Pancreas (tissue), 10 donors: ENCODE data around the gene ATG4C. TPM values are rescaled to one million over a fixed set of nuclear protein-coding genes. Genes with fewer than 3 reads are reported as not detected.
A peak's percentile ranks its signal among the peaks of the same experiment; 100 is the strongest.
"Not testable (repeated sequence)": the region's sequence is repeated elsewhere in the genome, so short reads cannot be mapped to it uniquely, and the experiment has no call there.

Experiments used
- ATAC-seq, 4 donors: fragments of 200-7000 bp; cut with Tn5 transposase; one replicate each; pipeline versions ENCODE4 v1.8.0 to v1.9.1; 2020; ENCODE audit warnings: mild to moderate bottlenecking in 4 of 4, moderate library complexity in 4 of 4
- DNase-seq, 6 donors: peaks; one replicate each; pipeline ENCODE4 v3.0.0-alpha.2; 2020
- FAIRE-seq: peaks from 2 replicates; lab custom pipeline; 2012; peaks lifted over from hg19 to GRCh38; lab: Jason Lieb, UNC
- H3K27ac ChIP-seq, 4 donors: fragments of 200-600 bp; sonication (generic); 1 replicate in 3 of 4; 2 replicates in 1 of 4; pipeline versions ENCODE4 v1.5.0 to v1.8.0; 2020
- H3K27me3 ChIP-seq, 4 donors: fragments of 200-600 bp; one replicate each; pipeline ENCODE4 v1.8.0; 2021
- H3K36me3 ChIP-seq, 3 donors: fragments of 200-600 bp; sonication (generic) in 1 of 3; one replicate each; pipeline versions ENCODE4 v1.5.0 to v1.8.0; 2020 to 2021
- H3K4me1 ChIP-seq, 3 donors: fragments of 200-600 bp; one replicate each; pipeline ENCODE4 v1.8.0; 2021
- H3K4me3 ChIP-seq, 4 donors: fragments of 200-600 bp; sonication (generic) in 2 of 4; one replicate each; pipeline versions ENCODE4 v1.5.0 to v1.8.0; 2020 to 2021
- H3K9me3 ChIP-seq, 4 donors: fragments of 200-600 bp; one replicate each; pipeline ENCODE4 v1.8.0; 2021
- CTCF ChIP-seq, 4 donors: fragments of 200-600 bp; sonication (generic) in 3 of 4; IDR thresholded peaks; one replicate each; pipeline versions ENCODE4 v1.5.0 to v1.8.0; 2021; ENCODE audit warnings: antibody characterized with exemption in 4 of 4
- WGBS, 2 donors: extraction: QIAGEN DNeasy Blood & Tissue Kit; methylation state at CpG; one replicate each; pipeline ENCODE4 v1.1.7; 2013; 5-methylcytosine and 5-hydroxymethylcytosine counted together
- intact Hi-C, 3 donors: fragments of 100-400 bp; cut with DNase I; formaldehyde crosslinking; loops; one replicate each; pipeline versions ENCODE4 v1.11.1 to v1.14.2; 2022
- polyA plus RNA-seq, 2 donors: library from polyadenylated mRNA; stranded (reverse); fragments of 200-250 nt; gene quantifications; one replicate each; pipeline ENCODE4 v1.2.3, GENCODE V29; 2013
- total RNA-seq, 6 donors: library from RNA; stranded (reverse); fragmentation: NEBNext Ultra II Directional in 4 of 6; extraction: Animal tissue kit (Norgen Biotek cat#: 25700) in 4 of 6; gene quantifications; one replicate each; pipeline versions ENCODE4 v1.2.1 to v1.2.4, GENCODE V29; 2021 to 2023
- donor health status: healthy with polysubstance abuse.
- donor health status: DM: no; HTN: no; CAD: no; lungs with moderate emphysema.
- donor health status: DM: no; HTN: no; CAD: no.
- donor health status: control.
- donor health status: control.
- donor health status: Bipolar disorder and iron deficiency.
- donor health status: DM: yes; HTN: yes; CAD: no.
- donor health status: DM: no; HTN: no; CAD: no.
- donor health status: DM: no; HTN: no; CAD: no.
- donor health status: DM: yes; HTN: yes; CAD: no.

Gene ATG4C
- total and polyA plus RNA-seq, 8 donors, result 2.3 to 10.2 (median 6.1) TPM

DNA sequence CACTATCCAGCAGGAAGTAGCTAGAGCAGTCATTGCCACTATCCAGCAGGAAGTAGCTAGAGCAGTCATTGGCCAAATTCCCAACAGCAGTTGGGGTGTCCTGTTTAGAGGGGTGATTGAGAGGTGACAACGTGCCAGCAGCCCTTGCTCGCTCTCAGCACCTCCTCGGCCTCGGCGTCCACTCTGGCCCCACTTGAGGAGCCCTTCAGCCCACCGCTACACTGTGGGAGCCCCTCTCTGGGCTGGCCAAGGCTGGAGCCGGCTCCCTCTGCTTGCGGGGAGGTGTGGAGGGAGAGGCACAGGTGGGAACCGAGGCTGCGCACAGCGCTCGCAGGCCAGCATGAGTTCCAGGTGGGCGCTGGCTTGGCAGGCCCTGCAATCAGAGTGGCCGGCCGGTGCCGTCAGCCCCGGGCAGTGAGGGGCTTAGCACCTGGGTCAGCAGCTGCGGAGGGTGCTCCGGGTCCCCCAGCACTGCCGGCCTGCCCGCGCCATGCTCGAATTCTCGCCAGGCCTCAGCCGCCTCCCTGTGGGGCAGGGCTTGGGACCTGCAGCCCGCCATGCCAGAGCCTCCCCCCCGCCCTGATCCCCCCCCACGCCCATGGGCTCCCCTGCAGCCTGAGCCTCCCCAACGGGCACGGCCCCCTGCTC, 22.6 kb upstream of the ATG4C start:
- ATAC-seq, intact Hi-C loops: not testable (repeated sequence)

GRCh38 chr1:62762027-62762426, 21.9 kb upstream of the ATG4C start:
- H3K4me1 ChIP-seq, ATAC-seq, H3K27me3 ChIP-seq, FAIRE-seq, H3K27ac ChIP-seq, H3K4me3 ChIP-seq, DNase-seq, intact Hi-C loops, H3K9me3 ChIP-seq, H3K36me3 ChIP-seq: not testable (repeated sequence)
- 82 to 91% methylated on average over 4 of the region's 4 CpGs for WGBS, 2 donors

More for the DNA sequence above, 22.6 kb upstream of the ATG4C start:
- 91 to 93% methylated on average over 30 of the region's 30 CpGs for WGBS, 2 donors
- H3K27ac ChIP-seq, H3K27me3 ChIP-seq, H3K9me3 ChIP-seq, H3K4me1 ChIP-seq, FAIRE-seq, H3K36me3 ChIP-seq, H3K4me3 ChIP-seq: not testable (repeated sequence)
- peak in 1 of 6 donors; percentile 54 for DNase-seq

GRCh38 chr1:62765981-62766380, 18.0 kb upstream of the ATG4C start:
- no peak for TF ChIP-seq CTCF (IDR thresholded peaks at IDR 0.05)
- Histone ChIP-seq H3K27ac (no peak overlapping the region), H3K27me3 (no peaks in the 10 kb centered on the region), H3K36me3 (no peaks in the 10 kb centered on the region), H3K4me3 (no peak overlapping the region), H3K4me1 (no peaks in the 10 kb centered on the region), H3K9me3 (no peaks in the 10 kb centered on the region)
- DNase-seq, result no peak
- ATAC-seq, result no peak
- no peak for FAIRE-seq
- intact Hi-C loops, result no loop called here
- 37 to 47% methylated on average over 4 of the region's 4 CpGs for WGBS, 2 donors

- DNase-seq, intact Hi-C loops, H3K4me1 ChIP-seq, H3K4me3 ChIP-seq, H3K27me3 ChIP-seq, H3K27ac ChIP-seq, FAIRE-seq, ATAC-seq, H3K36me3 ChIP-seq, H3K9me3 ChIP-seq: not testable (repeated sequence)
- WGBS, 2 donors, result 87% methylated on average over 11 of the region's 11 CpGs
Measured at GRCh38 chr1:62768551-62768950, 15.4 kb upstream of the ATG4C start.

DNA sequence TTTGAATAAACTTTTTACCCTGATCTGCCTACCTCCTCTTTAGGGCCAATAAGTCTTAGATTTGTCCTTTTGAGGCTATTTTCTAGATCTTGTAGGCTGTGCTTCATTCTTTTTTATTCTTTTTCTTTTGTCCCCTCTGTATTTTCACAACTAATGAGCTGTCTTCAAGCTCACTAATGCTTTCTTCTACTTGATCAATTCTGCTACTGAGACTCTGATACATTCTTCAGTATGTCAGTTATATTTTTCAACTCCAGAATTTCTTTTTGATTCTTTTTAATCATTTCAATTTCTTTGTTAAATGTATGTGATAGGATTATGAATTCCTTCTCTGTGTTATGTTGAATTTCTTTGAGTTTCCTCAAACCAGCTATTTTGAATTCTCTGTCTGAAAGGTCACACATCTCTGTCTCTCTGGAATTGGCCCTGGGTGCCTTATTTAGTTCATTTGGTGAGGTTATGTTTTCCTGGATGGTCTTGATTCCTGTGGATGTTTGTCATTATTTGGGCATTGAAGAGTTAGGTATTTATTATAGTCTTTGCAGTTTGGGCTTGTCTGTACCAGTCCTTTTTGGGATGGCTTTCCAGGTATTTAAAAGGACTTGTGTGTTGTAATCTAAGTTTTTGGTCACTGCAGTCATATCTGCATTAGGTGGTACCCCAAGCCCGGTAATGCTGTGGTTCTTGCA, 11.2 kb upstream of the ATG4C start:
- Histone ChIP-seq H3K27ac (no peak overlapping the region), H3K4me3 (no peak overlapping the region), H3K4me1 (no peaks in the 10 kb centered on the region), H3K36me3 (no peaks in the 10 kb centered on the region), H3K27me3 (no peaks in the 10 kb centered on the region), H3K9me3 (no peaks in the 10 kb centered on the region)
- TF ChIP-seq CTCF (IDR thresholded peaks at IDR 0.05), result no peak
- FAIRE-seq (no peak), DNase-seq (no peak), ATAC-seq (no peak)
- 83% methylated on average over 1 of the region's 1 CpG for WGBS, 2 donors
- intact Hi-C loops, result no loop called here

DNA sequence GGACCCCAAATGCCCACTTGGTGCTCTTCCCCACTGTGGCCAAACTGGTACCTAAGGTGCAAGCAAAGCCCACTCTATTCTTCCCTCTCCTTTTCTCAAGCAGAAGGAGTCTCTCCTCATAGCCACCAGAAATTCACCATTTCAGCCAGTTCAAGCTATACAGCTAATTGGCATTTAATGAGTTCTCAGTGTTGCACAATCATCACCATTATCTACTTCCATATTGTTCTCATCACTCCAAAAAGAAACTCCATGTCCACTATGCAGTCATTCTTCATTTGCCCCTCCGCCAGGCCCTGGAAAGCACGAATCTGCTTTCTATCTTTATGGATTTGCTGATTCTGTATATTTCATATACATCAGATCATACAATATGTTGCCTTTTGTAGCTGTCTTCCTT, 9.9 kb upstream of the ATG4C start:
- 75 to 79% methylated on average over 2 of the region's 2 CpGs for WGBS, 2 donors
- Histone ChIP-seq H3K4me3 (no peak overlapping the region), H3K9me3 (no peaks in the 10 kb centered on the region), H3K27ac (no peak overlapping the region), H3K36me3 (no peaks in the 10 kb centered on the region), H3K27me3 (no peaks in the 10 kb centered on the region), H3K4me1 (no peaks in the 10 kb centered on the region)
- ATAC-seq (no peak), FAIRE-seq (no peak), DNase-seq (no peak)
- intact Hi-C loops, result no loop called here
- TF ChIP-seq CTCF (IDR thresholded peaks at IDR 0.05), result no peak
